GM19468 (cell line): ENCODE results near the gene COPG1.
"Not testable (repeated sequence)": the region's sequence is repeated elsewhere in the genome, so short reads cannot be mapped to it uniquely, and the experiment has no call there.

ENCODE experiments used
- ATAC-seq: cut with Tn5 transposase; IDR thresholded peaks from one replicate; pipeline ENCODE4 v1.9.1; 2021; ENCODE audit warnings: mild to moderate bottlenecking, moderate library complexity, moderate number of reproducible peaks; ENCODE audit not compliant: unreplicated experiment; ENCODE audit errors: extremely low read depth

COPG1 gene

GRCh38 chr3:129240436-129240835, 9.0 kb upstream of the COPG1 start:
- no peak for ATAC-seq

GRCh38 chr3:129245141-129245540, 4.3 kb upstream of the COPG1 start:
- no peak for ATAC-seq

GRCh38 chr3:129245641-129246306, 3.6 kb upstream of the COPG1 start:
- ATAC-seq, result peak; percentile 42

GRCh38 chr3:129246636-129247035, 2.8 kb upstream of the COPG1 start:
- ATAC-seq, result no peak

GRCh38 chr3:129248286-129248979, 973 bp upstream of the COPG1 start:
- no peak for ATAC-seq

GRCh38 chr3:129252748-129253147, 3.3 kb downstream of the COPG1 start:
- ATAC-seq, result no peak

- ATAC-seq, result no peak
Observed at GRCh38 chr3:129254536-129255230, 5.3 kb downstream of the COPG1 start.

- ATAC-seq, result no peak
Observed at GRCh38 chr3:129256270-129256669, 6.9 kb downstream of the COPG1 start.

GRCh38 chr3:129257609-129258008, 8.2 kb downstream of the COPG1 start:
- no peak for ATAC-seq

- ATAC-seq, result no peak
Observed at GRCh38 chr3:129259612-129260477, 10.4 kb downstream of the COPG1 start.

- ATAC-seq, result no peak
Observed at GRCh38 chr3:129260606-129261005, 11.2 kb downstream of the COPG1 start.

- ATAC-seq, result no peak
Observed at GRCh38 chr3:129261894-129262293, 12.5 kb downstream of the COPG1 start.

GRCh38 chr3:129263161-129263910, 13.9 kb downstream of the COPG1 start:
- no peak for ATAC-seq

- ATAC-seq, result not testable (repeated sequence)
Observed at GRCh38 chr3:129264994-129265393, 15.6 kb downstream of the COPG1 start.

- no peak for ATAC-seq
Observed at GRCh38 chr3:129266651-129267050, 17.2 kb downstream of the COPG1 start.

- ATAC-seq, result no peak
Observed at GRCh38 chr3:129268396-129268795, 19.0 kb downstream of the COPG1 start.

GRCh38 chr3:129271674-129272073, 22.3 kb downstream of the COPG1 start:
- ATAC-seq, result no peak

GRCh38 chr3:129276385-129276784, 27.0 kb downstream of the COPG1 start:
- ATAC-seq, result peak; percentile 83

GRCh38 chr3:129277829-129278271, 28.4 kb downstream of the COPG1 start:
- no peak for ATAC-seq
